ENCODE results near the gene AASDH.
"Not testable (repeated sequence)": the region's sequence is repeated elsewhere in the genome, so short reads cannot be mapped to it uniquely, and the experiment has no call there.

Gene AASDH

DNA sequence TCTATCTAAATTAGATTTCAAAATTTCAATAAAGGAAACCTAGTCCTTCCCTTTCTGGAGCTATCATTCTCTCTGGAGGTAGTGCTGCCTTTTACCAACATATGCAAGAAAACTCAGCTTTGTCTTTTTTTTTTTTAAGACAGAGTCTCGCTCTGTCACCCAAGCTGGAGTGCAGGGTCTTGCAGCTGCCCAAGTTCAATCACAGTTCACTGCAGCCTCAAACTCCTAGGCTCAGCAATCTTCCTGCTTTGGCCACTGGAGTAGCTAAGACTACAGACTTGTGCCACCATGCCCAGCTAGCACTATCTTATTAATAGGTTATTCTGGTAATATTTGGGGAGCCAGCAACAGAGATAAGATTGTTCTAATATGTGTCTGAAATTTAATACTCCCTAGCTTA is 12.3 kb downstream of the AASDH start:
- TF ChIP-seq, protein P1, sequence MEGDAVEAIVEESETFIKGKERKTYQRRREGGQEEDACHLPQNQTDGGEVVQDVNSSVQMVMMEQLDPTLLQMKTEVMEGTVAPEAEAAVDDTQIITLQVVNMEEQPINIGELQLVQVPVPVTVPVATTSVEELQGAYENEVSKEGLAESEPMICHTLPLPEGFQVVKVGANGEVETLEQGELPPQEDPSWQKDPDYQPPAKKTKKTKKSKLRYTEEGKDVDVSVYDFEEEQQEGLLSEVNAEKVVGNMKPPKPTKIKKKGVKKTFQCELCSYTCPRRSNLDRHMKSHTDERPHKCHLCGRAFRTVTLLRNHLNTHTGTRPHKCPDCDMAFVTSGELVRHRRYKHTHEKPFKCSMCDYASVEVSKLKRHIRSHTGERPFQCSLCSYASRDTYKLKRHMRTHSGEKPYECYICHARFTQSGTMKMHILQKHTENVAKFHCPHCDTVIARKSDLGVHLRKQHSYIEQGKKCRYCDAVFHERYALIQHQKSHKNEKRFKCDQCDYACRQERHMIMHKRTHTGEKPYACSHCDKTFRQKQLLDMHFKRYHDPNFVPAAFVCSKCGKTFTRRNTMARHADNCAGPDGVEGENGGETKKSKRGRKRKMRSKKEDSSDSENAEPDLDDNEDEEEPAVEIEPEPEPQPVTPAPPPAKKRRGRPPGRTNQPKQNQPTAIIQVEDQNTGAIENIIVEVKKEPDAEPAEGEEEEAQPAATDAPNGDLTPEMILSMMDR (IDR thresholded peaks at IDR 0.05; ENCODE audit: extremely low read depth, insufficient read depth, missing control alignments), result no peak
- in situ Hi-C loops (cut with MboI; ENCODE audit: low pct_unique_long_range_greater_than_20kb, low sequenced_read_pairs, unreplicated experiment), result no loop called here
- DNase-seq (ENCODE audit: low spot score), result no peak

GRCh38 chr4:56372774-56373173 is 14.5 kb downstream of the AASDH start:
- in situ Hi-C loops (cut with MboI; ENCODE audit: low pct_unique_long_range_greater_than_20kb, low sequenced_read_pairs, unreplicated experiment), result no loop called here
- TF ChIP-seq, protein P1 (IDR thresholded peaks at IDR 0.05; ENCODE audit: extremely low read depth, insufficient read depth, missing control alignments), result no peak
- no peak for DNase-seq (ENCODE audit: low spot score)

DNA sequence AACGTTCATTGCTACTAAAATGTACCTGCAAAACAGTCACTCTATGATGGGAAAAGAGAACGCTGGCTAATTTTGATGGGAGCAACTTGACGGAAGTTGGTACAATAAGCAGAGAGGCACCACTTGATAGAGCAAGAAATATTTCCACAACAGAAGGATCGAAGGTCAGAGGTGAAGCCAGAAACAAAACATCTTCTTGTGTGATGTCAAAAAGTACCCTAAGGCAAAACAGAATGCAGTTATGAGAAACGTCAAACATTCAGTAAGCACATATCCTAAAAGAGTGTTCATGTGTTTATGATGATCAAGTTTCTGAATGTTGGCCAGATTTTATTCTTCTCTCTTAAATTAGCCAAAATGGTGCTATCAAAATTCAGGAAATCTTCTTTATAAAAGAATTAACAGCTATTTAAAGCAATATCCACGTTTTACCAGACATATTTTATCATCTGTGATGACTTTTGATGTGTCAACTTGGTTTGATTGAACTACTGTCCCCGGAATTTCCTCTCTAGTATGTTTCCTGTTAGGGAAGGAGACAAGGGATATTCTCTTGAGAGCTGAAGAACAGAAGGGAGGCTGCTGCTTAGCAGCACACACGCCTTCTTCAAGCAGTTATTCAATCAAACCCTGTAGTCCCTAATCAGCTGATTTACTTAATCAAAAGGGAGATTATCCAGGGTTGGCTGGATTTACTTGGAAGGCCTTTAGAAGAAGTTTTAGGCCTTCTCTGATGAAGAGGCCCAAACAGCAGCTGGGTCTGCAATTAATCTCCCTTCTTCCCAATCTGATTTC is 15.7 kb downstream of the AASDH start:
- in situ Hi-C loops (cut with MboI; ENCODE audit: low pct_unique_long_range_greater_than_20kb, low sequenced_read_pairs, unreplicated experiment), result no loop called here
- TF ChIP-seq, protein P1 (IDR thresholded peaks at IDR 0.05; ENCODE audit: extremely low read depth, insufficient read depth, missing control alignments), result no peak
- DNase-seq (ENCODE audit: low spot score), result no peak

DNA sequence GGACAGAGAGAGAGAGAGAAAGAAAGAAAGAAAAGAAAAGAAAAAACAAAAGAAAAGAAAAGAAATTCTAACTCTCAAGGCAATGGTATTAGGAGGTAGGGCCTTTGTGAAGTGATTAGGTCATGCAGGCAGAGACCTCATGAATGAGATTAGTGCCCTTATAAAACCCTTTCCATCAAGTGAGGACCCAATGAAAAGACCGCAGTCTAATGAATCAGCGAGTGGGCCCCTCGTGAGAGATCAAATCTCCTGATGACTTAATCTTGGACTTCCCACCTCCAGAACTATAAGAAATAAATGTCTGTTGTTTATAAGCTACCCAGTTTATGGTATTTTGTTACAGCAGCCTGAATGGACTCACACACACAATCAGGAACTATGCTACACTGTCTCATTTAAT is 16.9 kb downstream of the AASDH start:
- no peak for DNase-seq (ENCODE audit: low spot score)
- in situ Hi-C loops (cut with MboI; ENCODE audit: low pct_unique_long_range_greater_than_20kb, low sequenced_read_pairs, unreplicated experiment), result no loop called here
- TF ChIP-seq, protein P1 (IDR thresholded peaks at IDR 0.05; ENCODE audit: extremely low read depth, insufficient read depth, missing control alignments), result no peak

- DNase-seq (ENCODE audit: low spot score); in situ Hi-C loops (cut with MboI; ENCODE audit: low pct_unique_long_range_greater_than_20kb, low sequenced_read_pairs, unreplicated experiment): not testable (repeated sequence)
Measured at GRCh38 chr4:56362981-56363380, 24.3 kb downstream of the AASDH start.

DNA sequence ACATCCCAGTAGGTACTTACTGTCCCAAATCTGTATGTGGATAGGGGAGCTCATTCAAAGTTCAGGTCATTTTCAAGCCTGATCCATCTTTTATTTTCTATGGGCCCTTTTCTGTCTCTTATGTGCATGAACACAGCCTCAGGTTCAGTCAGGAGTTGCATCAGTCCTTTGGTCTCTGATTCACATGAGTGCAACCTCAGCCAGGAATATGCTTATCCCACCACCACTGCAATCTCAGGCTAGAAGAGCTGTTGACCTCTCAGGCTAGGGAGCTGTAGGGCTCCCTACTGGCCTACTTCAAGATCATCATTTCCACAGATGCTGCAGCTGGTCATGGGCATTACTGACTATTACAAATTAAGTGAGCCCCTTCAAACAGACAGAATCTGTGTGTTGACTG is 27.2 kb downstream of the AASDH start:
- TF ChIP-seq, protein P1 (IDR thresholded peaks at IDR 0.05; ENCODE audit: extremely low read depth, insufficient read depth, missing control alignments), result no peak
- in situ Hi-C loops (cut with MboI; ENCODE audit: low pct_unique_long_range_greater_than_20kb, low sequenced_read_pairs, unreplicated experiment), result no loop called here
- no peak for DNase-seq (ENCODE audit: low spot score)

- TF ChIP-seq, protein P1 (IDR thresholded peaks at IDR 0.05; ENCODE audit: extremely low read depth, insufficient read depth, missing control alignments), result no peak
- DNase-seq (ENCODE audit: low spot score), result no peak
- in situ Hi-C loops (cut with MboI; ENCODE audit: low pct_unique_long_range_greater_than_20kb, low sequenced_read_pairs, unreplicated experiment), result no loop called here
Measured at GRCh38 chr4:56356650-56357049, 30.6 kb downstream of the AASDH start.

All from GM13977 (cell line).